GM21381 (cell line): ENCODE data around the gene CAPG.
"Not testable (repeated sequence)": the region's sequence is repeated elsewhere in the genome, so short reads cannot be mapped to it uniquely, and the experiment has no call there.

ENCODE experiments used
- ATAC-seq: cut with Tn5 transposase; IDR thresholded peaks from one replicate; pipeline ENCODE4 v1.9.1; 2021; ENCODE audit warnings: mild to moderate bottlenecking, moderate library complexity; ENCODE audit not compliant: unreplicated experiment

Gene CAPG

GRCh38 chr2:85367180-85367579, 43.0 kb downstream of the CAPG start:
- ATAC-seq: no peak

GRCh38 chr2:85362653-85363387, 47.3 kb downstream of the CAPG start:
- ATAC-seq: not testable (repeated sequence)

GRCh38 chr2:85357736-85358135, 52.4 kb downstream of the CAPG start:
- ATAC-seq: no peak

GRCh38 chr2:85356186-85356585, 54.0 kb downstream of the CAPG start:
- ATAC-seq: no peak

GRCh38 chr2:85355521-85355920, 54.6 kb downstream of the CAPG start:
- ATAC-seq: no peak

- no peak for ATAC-seq
These were observed 55.1 kb downstream of the CAPG start for GRCh38 chr2:85355073-85355410.

- peak; percentile 97 for ATAC-seq
These were observed 55.7 kb downstream of the CAPG start, which contains the start of the genes ELMOD3 and RETSAT for GRCh38 chr2:85354286-85355072. Gene ELMOD3 (plus strand): TSS chr2:85354769. CDS start chr2:85357199, 2,430 bp downstream. Gene RETSAT (minus strand): TSS chr2:85354528. CDS start chr2:85354507, 21 bp downstream.

- ATAC-seq: peak; percentile 3
These were observed 56.3 kb downstream of the CAPG start for GRCh38 chr2:85353876-85354285.

- ATAC-seq: no peak
These were observed 62.6 kb downstream of the CAPG start for GRCh38 chr2:85347599-85347998.
